Astrocyte (in vitro differentiated cells and primary cell): ENCODE measurements around the gene PDE1C. TPM values are rescaled to one million over a fixed set of nuclear protein-coding genes. Genes with fewer than 3 reads are reported as not detected.

Experiments used
- DNase-seq: peaks from one replicate; pipeline ENCODE4 v3.0.0-alpha.2; 2010; ENCODE audit warnings: low read depth
- FAIRE-seq: peaks from 2 replicates; lab custom pipeline; 2011; peaks lifted over from hg19 to GRCh38; lab: Jason Lieb, UNC
- H2AFZ ChIP-seq: 2 replicates; pipeline ENCODE4 v1.6.0; 2012; ENCODE audit warnings: low read depth, low read length, inconsistent platforms
- H3K27ac ChIP-seq: 2 replicates; pipeline ENCODE4 v1.5.1; 2011; ENCODE audit warnings: low read depth, low read length, inconsistent platforms
- H3K27me3 ChIP-seq: 2 replicates; pipeline ENCODE4 v1.6.0; 2011; ENCODE audit warnings: low read length, inconsistent platforms; ENCODE audit not compliant: insufficient read depth
- H3K36me3 ChIP-seq: 2 replicates; pipeline ENCODE4 v1.5.1; 2011; ENCODE audit warnings: low read length, inconsistent platforms; ENCODE audit not compliant: insufficient read depth
- H3K4me1 ChIP-seq: 2 replicates; pipeline ENCODE4 v1.5.1; 2011; ENCODE audit warnings: low read length, inconsistent platforms; ENCODE audit not compliant: insufficient read depth
- H3K4me2 ChIP-seq: 2 replicates; pipeline ENCODE4 v1.6.0; 2012; ENCODE audit warnings: low read length, inconsistent platforms
- H3K4me3 ChIP-seq: 2 replicates; pipeline ENCODE4 v1.5.1; 2011; ENCODE audit warnings: low read depth, mild to moderate bottlenecking, low read length, inconsistent platforms; ENCODE audit not compliant: insufficient read depth
- H3K79me2 ChIP-seq: 2 replicates; pipeline ENCODE4 v1.6.0; 2012; ENCODE audit warnings: mild to moderate bottlenecking, low read length, inconsistent platforms; ENCODE audit not compliant: insufficient read depth
- H3K9ac ChIP-seq: 2 replicates; pipeline ENCODE4 v1.6.0; 2012; ENCODE audit warnings: mild to moderate bottlenecking, low read length, inconsistent platforms
- H3K9me3 ChIP-seq: 2 replicates; pipeline ENCODE4 v1.5.1; 2012; ENCODE audit warnings: low read depth, mild to moderate bottlenecking, low read length, inconsistent platforms; ENCODE audit not compliant: insufficient read depth
- H4K20me1 ChIP-seq: 2 replicates; pipeline ENCODE4 v1.6.0; 2012; ENCODE audit warnings: low read length, inconsistent platforms; ENCODE audit not compliant: insufficient read depth
- H3K27ac Mint-ChIP-seq: one replicate; pipeline ENCODE4 v1.8.0; 2021; ENCODE audit warnings: mild to moderate bottlenecking, mixed read lengths; ENCODE audit not compliant: unreplicated experiment
- H3K27me3 Mint-ChIP-seq: one replicate; pipeline ENCODE4 v1.8.0; 2021; ENCODE audit warnings: low read depth, mixed read lengths; ENCODE audit not compliant: unreplicated experiment
- H3K36me3 Mint-ChIP-seq: one replicate; pipeline ENCODE4 v1.8.0; 2021; ENCODE audit warnings: low read depth, mixed read lengths; ENCODE audit not compliant: unreplicated experiment
- H3K4me1 Mint-ChIP-seq: one replicate; pipeline ENCODE4 v1.8.0; 2021; ENCODE audit warnings: low read depth, mixed read lengths; ENCODE audit not compliant: unreplicated experiment
- H3K4me3 Mint-ChIP-seq: one replicate; pipeline ENCODE4 v1.8.0; 2021; ENCODE audit warnings: mild to moderate bottlenecking, moderate library complexity, mixed read lengths; ENCODE audit not compliant: unreplicated experiment
- H3K9me3 Mint-ChIP-seq: one replicate; pipeline ENCODE4 v1.8.0; 2021; ENCODE audit warnings: mild to moderate bottlenecking, mixed read lengths; ENCODE audit not compliant: unreplicated experiment
- EZH2 ChIP-seq: IDR thresholded peaks from 2 replicates; pipeline ENCODE4 v1.6.1; 2012; ENCODE audit warnings: mild to moderate bottlenecking, low read length, inconsistent platforms; ENCODE audit not compliant: insufficient read depth
- total RNA-seq: library from RNA; stranded (reverse); gene quantifications from 2 replicates; pipeline ENCODE4 v1.2.1, GENCODE V29; 2021
- TF ChIP-seq, protein P1 (sequence below): IDR thresholded peaks from 2 replicates; pipeline ENCODE4 v1.5.1; 2011; ENCODE audit warnings: low read depth, mild to moderate bottlenecking, inconsistent platforms, low read length, moderate library complexity; ENCODE audit not compliant: insufficient read depth

PDE1C gene
- total RNA-seq, 1 donor from 2014 or later: 31.6 TPM

DNA sequence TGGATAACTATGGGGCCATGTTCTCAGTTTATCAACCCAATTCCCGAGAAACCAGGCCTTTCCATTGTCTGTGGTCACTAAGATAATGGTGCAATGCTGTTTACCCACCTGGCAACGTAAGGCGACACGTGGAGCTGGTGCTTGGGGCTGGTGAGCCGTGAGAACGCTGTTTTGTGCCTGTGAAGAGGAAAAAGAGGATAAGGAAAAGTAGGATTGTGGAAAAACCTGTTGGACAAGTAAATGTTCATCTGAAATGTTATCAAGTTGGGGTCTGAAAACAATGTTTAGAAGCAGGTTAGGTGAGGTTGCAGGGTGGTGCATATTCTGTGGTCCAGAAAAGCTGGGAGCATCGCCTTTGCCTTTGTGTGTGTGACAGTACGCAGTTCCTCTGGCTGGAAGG lies 294.7 kb downstream of the PDE1C start:
- H3K27ac ChIP-seq: no peak overlapping the region
- H3K4me3 ChIP-seq: no peak overlapping the region
- H3K79me2 ChIP-seq: no peaks in the 10 kb centered on the region
- H3K9ac ChIP-seq: no peak overlapping the region
- TF ChIP-seq, protein P1, sequence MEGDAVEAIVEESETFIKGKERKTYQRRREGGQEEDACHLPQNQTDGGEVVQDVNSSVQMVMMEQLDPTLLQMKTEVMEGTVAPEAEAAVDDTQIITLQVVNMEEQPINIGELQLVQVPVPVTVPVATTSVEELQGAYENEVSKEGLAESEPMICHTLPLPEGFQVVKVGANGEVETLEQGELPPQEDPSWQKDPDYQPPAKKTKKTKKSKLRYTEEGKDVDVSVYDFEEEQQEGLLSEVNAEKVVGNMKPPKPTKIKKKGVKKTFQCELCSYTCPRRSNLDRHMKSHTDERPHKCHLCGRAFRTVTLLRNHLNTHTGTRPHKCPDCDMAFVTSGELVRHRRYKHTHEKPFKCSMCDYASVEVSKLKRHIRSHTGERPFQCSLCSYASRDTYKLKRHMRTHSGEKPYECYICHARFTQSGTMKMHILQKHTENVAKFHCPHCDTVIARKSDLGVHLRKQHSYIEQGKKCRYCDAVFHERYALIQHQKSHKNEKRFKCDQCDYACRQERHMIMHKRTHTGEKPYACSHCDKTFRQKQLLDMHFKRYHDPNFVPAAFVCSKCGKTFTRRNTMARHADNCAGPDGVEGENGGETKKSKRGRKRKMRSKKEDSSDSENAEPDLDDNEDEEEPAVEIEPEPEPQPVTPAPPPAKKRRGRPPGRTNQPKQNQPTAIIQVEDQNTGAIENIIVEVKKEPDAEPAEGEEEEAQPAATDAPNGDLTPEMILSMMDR: no peak
- FAIRE-seq: no peak
- no peak overlapping the region for H2AFZ ChIP-seq
- Mint-ChIP-seq H3K4me3 (no peak overlapping the region), H3K36me3 (peaks cover 2% of the 10 kb centered on the region), H3K27me3 (peaks cover 15% of the 10 kb centered on the region), H3K27ac (no peak overlapping the region), H3K4me1 (peaks cover 7% of the 10 kb centered on the region), H3K9me3 (peaks cover 2% of the 10 kb centered on the region)
- H3K4me2 ChIP-seq: no peak overlapping the region
- no peaks in the 10 kb centered on the region for H3K36me3 ChIP-seq
- peaks cover 4% of the 10 kb centered on the region for H3K4me1 ChIP-seq
- no peaks in the 10 kb centered on the region for H3K27me3 ChIP-seq
- DNase-seq: no peak
- no peaks in the 10 kb centered on the region for H4K20me1 ChIP-seq
- no peaks in the 10 kb centered on the region for H3K9me3 ChIP-seq

DNA sequence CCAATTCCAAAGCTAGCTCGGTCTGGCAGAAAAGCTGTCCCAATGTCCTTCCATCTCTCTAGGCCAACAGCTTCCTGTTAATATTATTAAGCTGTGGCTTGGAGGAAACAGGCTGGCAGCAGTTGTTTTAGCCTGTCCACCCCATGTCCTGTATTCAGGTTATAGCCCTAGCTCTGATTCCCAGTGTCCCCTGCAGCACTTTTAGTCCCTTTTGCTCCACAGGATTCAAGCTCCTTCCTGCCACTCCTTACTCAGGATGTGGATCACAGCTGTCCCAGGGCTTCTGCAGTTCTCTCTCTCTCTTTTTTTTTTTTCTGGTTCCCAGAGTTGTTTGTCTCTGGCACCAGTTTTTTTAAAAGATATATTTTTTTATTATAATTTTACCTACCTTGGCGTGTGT lies 298.0 kb downstream of the PDE1C start:
- Mint-ChIP-seq H3K27ac (no peak overlapping the region), H3K27me3 (peaks cover 23% of the 10 kb centered on the region), H3K4me3 (no peak overlapping the region), H3K36me3 (peaks cover 2% of the 10 kb centered on the region), H3K4me1 (peaks cover 7% of the 10 kb centered on the region), H3K9me3 (peaks cover 2% of the 10 kb centered on the region)
- Histone ChIP-seq H3K79me2 (no peaks in the 10 kb centered on the region), H3K9ac (no peak overlapping the region), H3K27ac (no peak overlapping the region), H3K27me3 (no peaks in the 10 kb centered on the region), H3K4me1 (peaks cover 4% of the 10 kb centered on the region), H3K4me2 (no peak overlapping the region), H4K20me1 (no peaks in the 10 kb centered on the region), H3K4me3 (no peak overlapping the region), H2AFZ (no peak overlapping the region), H3K9me3 (no peaks in the 10 kb centered on the region), H3K36me3 (no peaks in the 10 kb centered on the region)
- no peak for FAIRE-seq
- no peak for DNase-seq
- TF ChIP-seq EZH2: no peak
- TF ChIP-seq, protein P1: no peak

DNA sequence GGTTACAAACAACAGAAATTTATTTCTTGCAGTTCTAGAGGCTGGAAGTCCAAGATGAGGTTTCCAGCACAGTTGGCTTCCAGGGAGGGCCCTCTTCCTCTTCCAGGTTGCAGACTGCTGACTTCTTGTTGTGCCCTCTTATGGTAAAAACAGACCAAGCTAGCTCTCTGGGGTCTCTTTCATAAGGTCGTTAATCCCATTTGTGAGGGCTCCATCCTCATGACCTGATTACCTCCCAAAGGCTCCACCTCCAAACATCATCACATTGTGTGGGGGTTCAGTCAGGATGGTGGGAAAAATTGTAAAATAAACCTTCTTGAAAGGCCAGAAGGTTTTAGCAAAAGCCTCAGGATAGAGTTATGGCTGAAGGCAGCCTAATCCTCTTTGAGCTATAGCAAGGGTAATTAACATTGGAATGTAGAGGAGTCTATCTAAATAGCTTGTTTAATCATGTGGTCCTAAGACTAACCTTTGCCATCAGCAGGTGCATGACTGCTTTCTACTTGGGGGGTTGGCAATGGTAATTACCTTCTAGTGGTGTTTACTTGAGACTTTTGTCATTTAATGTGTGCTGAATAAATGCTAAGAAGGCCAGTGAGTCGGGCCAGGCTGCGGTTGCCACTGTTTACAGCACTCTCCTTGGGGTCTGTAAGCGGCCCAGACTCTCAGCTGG lies 302.4 kb downstream of the PDE1C start:
- H3K79me2 ChIP-seq: no peaks in the 10 kb centered on the region
- H3K4me1 ChIP-seq: no peaks in the 10 kb centered on the region
- H3K27ac ChIP-seq: no peak overlapping the region
- no peak overlapping the region for H2AFZ ChIP-seq
- Mint-ChIP-seq H3K27ac (no peak overlapping the region), H3K4me3 (no peak overlapping the region), H3K27me3 (peaks cover 25% of the 10 kb centered on the region), H3K36me3 (no peaks in the 10 kb centered on the region), H3K9me3 (peaks cover 2% of the 10 kb centered on the region), H3K4me1 (no peaks in the 10 kb centered on the region)
- H3K27me3 ChIP-seq: no peaks in the 10 kb centered on the region
- H3K4me3 ChIP-seq: no peak overlapping the region
- DNase-seq (no peak), FAIRE-seq (no peak)
- no peaks in the 10 kb centered on the region for H3K9me3 ChIP-seq
- H3K36me3 ChIP-seq: no peaks in the 10 kb centered on the region
- no peak overlapping the region for H3K4me2 ChIP-seq
- no peaks in the 10 kb centered on the region for H4K20me1 ChIP-seq
- no peak overlapping the region for H3K9ac ChIP-seq
- TF ChIP-seq EZH2: no peak
- TF ChIP-seq, protein P1: no peak
